K562 (cell line): ENCODE measurements around the gene B3GAT1. TPM values are rescaled to one million over a fixed set of nuclear protein-coding genes. Genes with fewer than 3 reads are reported as not detected.
A peak's percentile ranks its signal among the peaks of the same experiment; 100 is the strongest.

Experiments
- ATAC-seq: fragments of 200-7000 bp; cut with Tn5 transposase; 3 replicates; pipeline ENCODE4 v1.9.1; 2020; ENCODE audit warnings: moderate library complexity
- BruUV-seq: library from RNA; stranded (reverse); fragments of 400-500 nt; replicated peaks from 2 replicates; lab custom pipeline; 2021; lab: Mats Ljungman, UMichigan
- CTCF ChIA-PET: fragments of 300-600 bp; formaldehyde crosslinking; extraction: SDS; loops from one replicate; lab custom pipeline; 2021; ENCODE audit warnings: low intra/inter-chr PET ratio; lab: Yijun Ruan, JAX
- POLR2A ChIA-PET: fragments of 300-600, 350-650 bp; sonication (Branson Sonifier 250); formaldehyde crosslinking; extraction: SDS; loops from one replicate; lab custom pipeline; 2021; ENCODE audit warnings: antibody characterized with exemption, inconsistent platforms; lab: Yijun Ruan, JAX
- DNase-seq, 4 experiments: peaks; one replicate each; pipeline versions ENCODE4 v3.0.0 to v3.0.0-alpha.2; 2011 to 2018; ENCODE audit warnings: low spot score in 3 of 4, mixed read lengths in 3 of 4; ENCODE audit errors: extremely low read depth in 1 of 4
- FAIRE-seq: peaks from 2 replicates; lab custom pipeline; 2011; peaks lifted over from hg19 to GRCh38; lab: Jason Lieb, UNC
- H2AFZ ChIP-seq: 2 replicates; pipeline ENCODE4 v1.6.0; 2011; ENCODE audit warnings: low read depth, low read length, control low read depth, inconsistent platforms
- H3K27ac ChIP-seq: fragments of 200-600 bp; 3 replicates; pipeline ENCODE4 v1.8.0; 2011; ENCODE audit warnings: low read depth, mild to moderate bottlenecking, control low read depth, inconsistent platforms, low read length, moderate library complexity, mixed read lengths; ENCODE audit errors: extremely low read depth
- H3K27me3 ChIP-seq, 2 experiments: fragments of 300-600 bp in 1 of 2; 2 replicates in 1 of 2; 3 replicates in 1 of 2; pipeline versions ENCODE4 v1.6.0 to v1.8.0; 2011; ENCODE audit warnings: inconsistent platforms in 2 of 2, low read length in 2 of 2, mild to moderate bottlenecking in 1 of 2, mixed read lengths in 1 of 2, moderate library complexity in 1 of 2; ENCODE audit not compliant: control insufficient read depth in 2 of 2, insufficient read depth in 2 of 2
- H3K36me3 ChIP-seq: fragments of 300-600 bp; 3 replicates; pipeline ENCODE4 v1.8.0; 2011; ENCODE audit warnings: mild to moderate bottlenecking, low read length, inconsistent platforms; ENCODE audit not compliant: control insufficient read depth, insufficient read depth
- H3K4me1 ChIP-seq, 2 experiments: fragments of 200-600 bp in 1 of 2; replicated peaks in 1 of 2; 2 replicates in 1 of 2; 3 replicates in 1 of 2; pipeline versions ENCODE4 v1.5.1 to v1.8.0; 2011; ENCODE audit warnings: inconsistent platforms in 2 of 2, low read length in 2 of 2, mild to moderate bottlenecking in 1 of 2, mixed read lengths in 1 of 2, moderate library complexity in 1 of 2; ENCODE audit not compliant: control insufficient read depth in 2 of 2, insufficient read depth in 2 of 2
- H3K4me2 ChIP-seq: 2 replicates; pipeline ENCODE4 v1.6.1; 2011; ENCODE audit warnings: low read length, control low read depth, inconsistent platforms, mixed read lengths; ENCODE audit not compliant: insufficient read depth
- H3K4me3 ChIP-seq: fragments of 200-600 bp; sonication (generic), shearing (Covaris generic); 2 replicates; pipeline ENCODE4 v1.5.1; 2016; ENCODE audit warnings: control low read depth, inconsistent platforms
- H3K79me2 ChIP-seq: fragments of 200-600 bp; 3 replicates; pipeline ENCODE4 v1.8.0; 2011; ENCODE audit warnings: low read length, inconsistent platforms; ENCODE audit not compliant: control insufficient read depth, insufficient read depth
- H3K9ac ChIP-seq, 2 experiments: 2 replicates each; pipeline versions ENCODE4 v1.6.0 to v1.6.1; 2011; ENCODE audit warnings: low read depth in 2 of 2, low read length in 2 of 2, control low read depth in 1 of 2, inconsistent platforms in 1 of 2, mild to moderate bottlenecking in 1 of 2, mixed read lengths in 1 of 2; ENCODE audit not compliant: insufficient read depth in 1 of 2
- H3K9me1 ChIP-seq: one replicate; pipeline ENCODE4 v1.6.0; 2011; ENCODE audit warnings: inconsistent platforms, mild to moderate bottlenecking, low read length, moderate library complexity; ENCODE audit not compliant: control insufficient read depth, insufficient read depth
- H3K9me3 ChIP-seq: replicated peaks from 2 replicates; pipeline ENCODE4 v1.5.1; 2011; ENCODE audit warnings: low read depth, low read length, inconsistent platforms; ENCODE audit not compliant: control insufficient read depth, insufficient read depth
- H4K20me1 ChIP-seq: replicated peaks from 2 replicates; pipeline ENCODE4 v1.6.1; 2011; ENCODE audit warnings: low read length, inconsistent platforms, mixed read lengths; ENCODE audit not compliant: control insufficient read depth, insufficient read depth
- ATF7 ChIP-seq: fragments of 450-650 bp; IDR thresholded peaks from 2 replicates; pipeline ENCODE4 v1.7.1; 2014; ENCODE audit warnings: mild to moderate bottlenecking, moderate library complexity
- DIDO1 ChIP-seq: fragments of 450-650 bp; IDR thresholded peaks from 2 replicates; pipeline ENCODE4 v1.6.1; 2016; ENCODE audit warnings: low read depth, missing biosample characterization, missing genetic modification characterization
- DPF2 ChIP-seq: fragments of 450-650 bp; IDR thresholded peaks from 2 replicates; pipeline ENCODE4 v1.6.1; 2016
- ESRRA ChIP-seq: fragments of 450-650 bp; IDR thresholded peaks from 2 replicates; pipeline ENCODE4 v1.6.1; 2014; ENCODE audit warnings: low read depth, mild to moderate bottlenecking, moderate library complexity, borderline replicate concordance
- FOXP1 ChIP-seq: sonication (generic); formaldehyde crosslinking; IDR thresholded peaks from 2 replicates; pipeline ENCODE4 v1.8.0; 2022; ENCODE audit warnings: mild to moderate bottlenecking, missing genetic modification reagents
- GTF2F1 ChIP-seq: IDR thresholded peaks from 2 replicates; pipeline ENCODE4 v1.6.1; 2011; ENCODE audit warnings: low read depth, low read length, improper control_type of control experiment
- LCOR ChIP-seq: sonication (generic); formaldehyde crosslinking; IDR thresholded peaks from 2 replicates; pipeline ENCODE4 v1.8.0; 2022; ENCODE audit warnings: mild to moderate bottlenecking, missing genetic modification reagents
- POU5F1 ChIP-seq: fragments of 150-350 bp; IDR thresholded peaks from 2 replicates; pipeline ENCODE4 v1.6.1; 2014; ENCODE audit warnings: borderline replicate concordance, low read length, low read depth, mild to moderate bottlenecking; ENCODE audit not compliant: partially characterized antibody
- SIRT6 ChIP-seq: IDR thresholded peaks from one replicate; pipeline ENCODE4 v1.6.1; 2012; ENCODE audit warnings: low read depth, mild to moderate bottlenecking, control low read depth, inconsistent platforms, low read length, moderate library complexity
- SMARCB1 ChIP-seq: IDR thresholded peaks from 2 replicates; pipeline ENCODE4 v1.6.1; 2011; ENCODE audit warnings: improper control_type of control experiment, low read depth; ENCODE audit not compliant: insufficient read length
- TAL1 ChIP-seq: fragments of 450-650 bp; IDR thresholded peaks from 2 replicates; pipeline ENCODE4 v1.6.1; 2016; ENCODE audit warnings: mild to moderate bottlenecking
- TCF7 ChIP-seq: sonication (generic); IDR thresholded peaks from 2 replicates; pipeline ENCODE4 v1.6.1; 2016; ENCODE audit warnings: antibody characterized with exemption, borderline replicate concordance
- ZNF584 ChIP-seq: fragments of 200-800 bp; sonication (Bioruptor generic); IDR thresholded peaks from 2 replicates; pipeline ENCODE4 v1.6.1; 2016; ENCODE audit warnings: low read depth, mild to moderate bottlenecking, missing genetic modification characterization, missing compliant biosample characterization
- WGBS: fragments of 100-300 bp; shearing (Covaris generic); methylation state at CpG from one replicate; pipeline ENCODE4 v1.1.6; 2016; ENCODE audit warnings: low coverage, mixed read lengths; ENCODE audit not compliant: insufficient coverage; ENCODE audit errors: missing lambda C conversion rate; 5-methylcytosine and 5-hydroxymethylcytosine counted together
- in situ Hi-C: fragments of 300-500 bp; cut with MboI; formaldehyde crosslinking; loops from 4 replicates; pipeline ENCODE4 v1.15.0; 2018; ENCODE audit warnings: inconsistent platforms, mixed read lengths
- intact Hi-C: fragments of 100-400 bp; cut with micrococcal nuclease; formaldehyde crosslinking; loops from 2 replicates; pipeline ENCODE4 v1.14.2; 2022
- polyA plus RNA-seq, 8 experiments: library from polyadenylated mRNA; depleted of rRNA in 4 of 8; stranded (reverse) in 5 of 8; unstranded in 3 of 8; fragments of >200 nt; fragmentation: Nextera tagmentation in 2 of 8; fragmentation: Illumina TruSeq in 1 of 8; extraction: Ambion mirVana in 2 of 8; extraction: Trizol in 1 of 8; gene quantifications; 2 replicates each; pipeline versions ENCODE4 v1.2.1 to v1.2.3, GENCODE V29; 2011 to 2014; ENCODE audit warnings: inconsistent platforms in 1 of 8, missing spikeins in 1 of 8
- total RNA-seq, 7 experiments: library from RNA; depleted of rRNA in 6 of 7; stranded (reverse); fragments of >200 nt in 6 of 7; fragmentation: Illumina TruSeq in 2 of 7; extraction: Trizol in 2 of 7; gene quantifications; 2 replicates each; pipeline versions ENCODE4 v1.2.1 to v1.2.3, GENCODE V29; 2011 to 2021; ENCODE audit warnings: low replicate concordance in 1 of 7
- TF ChIP-seq, protein P1 (sequence below): fragments of 450-650 bp; formaldehyde crosslinking; IDR thresholded peaks from 2 replicates; pipeline ENCODE4 v1.4.0; 2020; ENCODE audit warnings: mild to moderate bottlenecking
- TF ChIP-seq, protein P2 (sequence below): IDR thresholded peaks from 2 replicates; pipeline ENCODE4 v1.6.1; 2011; ENCODE audit not compliant: insufficient read length; ENCODE audit errors: extremely low read depth

Gene B3GAT1
- total and polyA plus RNA-seq, 9 of the 15 experiments (the other 6 are each of a cell fraction or from before 2014, with no cell fraction given) = 0.01 to 0.53 (median 0.14) TPM; not detected in 1

DNA sequence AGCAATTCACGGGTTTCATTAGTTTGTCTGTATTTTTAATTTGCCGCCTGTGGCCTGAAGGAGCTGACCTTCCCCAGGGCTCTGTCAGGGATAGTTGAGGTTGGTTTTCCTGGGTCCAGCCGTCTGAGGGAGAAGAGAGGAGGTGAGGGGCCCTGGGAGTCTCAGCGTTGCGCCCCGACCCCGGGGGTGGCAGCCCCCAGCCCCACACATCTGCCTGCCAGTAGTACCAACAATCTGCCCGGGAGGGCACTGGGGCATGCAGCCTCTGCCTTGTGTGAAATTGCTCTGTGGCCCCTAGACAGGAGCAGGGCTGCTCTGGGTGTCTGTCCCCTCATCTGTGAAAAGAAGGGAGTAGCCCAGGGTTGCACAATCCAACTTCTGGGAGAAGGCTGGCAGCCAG, 6.6 kb downstream of the B3GAT1 start (continued):
- TF ChIP-seq, protein P1, sequence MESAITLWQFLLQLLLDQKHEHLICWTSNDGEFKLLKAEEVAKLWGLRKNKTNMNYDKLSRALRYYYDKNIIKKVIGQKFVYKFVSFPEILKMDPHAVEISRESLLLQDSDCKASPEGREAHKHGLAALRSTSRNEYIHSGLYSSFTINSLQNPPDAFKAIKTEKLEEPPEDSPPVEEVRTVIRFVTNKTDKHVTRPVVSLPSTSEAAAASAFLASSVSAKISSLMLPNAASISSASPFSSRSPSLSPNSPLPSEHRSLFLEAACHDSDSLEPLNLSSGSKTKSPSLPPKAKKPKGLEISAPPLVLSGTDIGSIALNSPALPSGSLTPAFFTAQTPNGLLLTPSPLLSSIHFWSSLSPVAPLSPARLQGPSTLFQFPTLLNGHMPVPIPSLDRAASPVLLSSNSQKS (CRISPR knock-in tag) = no peak
- TF ChIP-seq ZNF584 (CRISPR knock-in tag) (no peak), LCOR (CRISPR knock-in tag) (no peak)
- TF ChIP-seq, protein P2, sequence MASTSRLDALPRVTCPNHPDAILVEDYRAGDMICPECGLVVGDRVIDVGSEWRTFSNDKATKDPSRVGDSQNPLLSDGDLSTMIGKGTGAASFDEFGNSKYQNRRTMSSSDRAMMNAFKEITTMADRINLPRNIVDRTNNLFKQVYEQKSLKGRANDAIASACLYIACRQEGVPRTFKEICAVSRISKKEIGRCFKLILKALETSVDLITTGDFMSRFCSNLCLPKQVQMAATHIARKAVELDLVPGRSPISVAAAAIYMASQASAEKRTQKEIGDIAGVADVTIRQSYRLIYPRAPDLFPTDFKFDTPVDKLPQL = no peak

DNA sequence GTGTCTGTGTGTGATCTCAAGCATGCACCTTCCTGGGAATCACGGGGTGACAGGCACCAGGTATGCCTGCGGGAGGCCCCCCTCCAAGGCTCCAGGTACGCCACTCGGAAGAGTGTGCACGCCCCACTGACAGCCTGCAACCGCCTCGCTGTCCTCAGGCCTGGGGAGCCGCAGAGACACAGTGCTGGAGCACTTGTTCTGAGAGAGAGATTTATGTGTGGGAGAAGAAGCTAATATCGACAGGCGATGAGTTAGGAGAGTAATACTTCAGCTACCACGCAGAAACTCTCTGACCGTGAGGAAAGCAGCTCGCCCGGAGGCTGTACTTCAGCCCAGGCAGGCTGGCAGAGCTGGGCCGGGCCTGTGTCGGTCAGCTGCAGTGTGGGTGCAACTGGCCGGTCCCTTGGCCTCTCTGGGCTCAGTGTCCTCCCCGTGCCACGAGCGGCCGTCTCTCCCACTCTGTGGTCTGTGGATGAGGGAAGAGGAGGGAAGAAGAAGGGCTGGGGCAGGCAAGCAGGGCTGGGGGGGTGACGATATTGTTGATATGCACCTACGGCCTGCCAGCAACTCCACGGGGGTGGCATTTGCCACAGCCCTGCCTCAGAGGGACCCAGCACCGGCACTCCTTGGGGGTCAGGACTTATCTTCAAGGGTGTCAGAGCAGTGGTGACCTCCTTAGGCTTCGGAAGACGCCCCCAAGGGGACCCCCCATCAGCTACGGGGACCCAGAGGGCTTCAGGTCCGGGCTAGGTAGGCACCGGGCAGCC, 7.3 kb downstream of the B3GAT1 start:
- ATAC-seq = peak; percentile 16
- in situ Hi-C loops = no loop called here
- H3K27me3 ChIP-seq = peaks cover 8 to 42% of the 10 kb centered on the region in 2 experiments; a peak in 4 of 5 replicates

More for the DNA sequence above, 7.3 kb downstream of the B3GAT1 start:
- no peak for DNase-seq
- TF ChIP-seq GTF2F1 (no peak), POU5F1 (no peak), SMARCB1 (no peak), SIRT6 (no peak), TCF7 (no peak), DPF2 (no peak), FOXP1 (CRISPR knock-in tag) (no peak), ESRRA (no peak), ATF7 (no peak), TAL1 (no peak), DIDO1 (no peak)
- TF ChIP-seq, all 486 proteins: peak for 0
- 3% methylated on average over 24 of the region's 30 CpGs for WGBS
- FAIRE-seq = no peak
- Histone ChIP-seq H3K36me3 (no peaks in the 10 kb centered on the region), H3K9ac (no peak overlapping the region; a peak in 1 of 4 replicates), H3K4me3 (no peak overlapping the region), H3K4me2 (no peak overlapping the region), H3K79me2 (no peaks in the 10 kb centered on the region), H3K4me1 (no peaks in the 10 kb centered on the region), H4K20me1 (0 out of 2 replicates have a peak, but pooled peaks cover 3% of the 10 kb centered on the region), H3K9me3 (no peaks in the 10 kb centered on the region), H3K9me1 (no peaks in the 10 kb centered on the region), H2AFZ (no peak overlapping the region), H3K27ac (no peak overlapping the region)
- BruUV-seq = no TSS peak
- CTCF ChIA-PET = no interaction called here
- intact Hi-C loops = no loop called here
- POLR2A ChIA-PET = no interaction called here
